Urothelium cell line (cell line): ENCODE data around the gene SLC6A11.

Experiments
- DNase-seq: peaks from one replicate; pipeline ENCODE4 v3.0.0; 2011; ENCODE audit warnings: low spot score, mixed read lengths
- FAIRE-seq: peaks from 2 replicates; lab custom pipeline; 2011; peaks lifted over from hg19 to GRCh38; lab: Jason Lieb, UNC

SLC6A11 gene

GRCh38 chr3:10836676-10837075, 20.6 kb downstream of the SLC6A11 start:
- DNase-seq = no peak
- no peak for FAIRE-seq

- no peak for FAIRE-seq
- no peak for DNase-seq
Observed at GRCh38 chr3:10837849-10838248, 21.8 kb downstream of the SLC6A11 start.

- no peak for DNase-seq
- FAIRE-seq = no peak
Observed at GRCh38 chr3:10839167-10839566, 23.1 kb downstream of the SLC6A11 start.

- DNase-seq (no peak), FAIRE-seq (no peak)
Observed at GRCh38 chr3:10841100-10841499, 25.1 kb downstream of the SLC6A11 start.

DNA sequence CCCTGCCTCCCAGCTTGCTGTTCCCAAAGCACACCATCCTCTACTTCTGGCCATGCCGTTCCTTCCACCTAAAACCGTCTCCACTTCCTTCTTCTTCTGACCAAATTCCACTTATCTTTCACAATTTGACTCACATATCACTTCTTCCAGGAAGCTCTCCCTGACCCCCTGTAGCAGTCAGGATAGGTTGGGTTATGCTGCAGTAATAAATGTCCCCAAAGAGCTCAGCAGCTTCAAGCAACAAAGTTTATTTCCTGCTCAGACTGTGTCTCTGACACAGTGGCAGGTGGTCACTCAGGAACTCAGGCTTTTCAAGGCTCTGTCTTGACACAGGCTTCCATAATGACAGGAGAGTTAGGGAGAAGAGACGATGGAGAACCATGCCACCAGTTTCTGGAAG, 27.4 kb downstream of the SLC6A11 start:
- no peak for FAIRE-seq

DNA sequence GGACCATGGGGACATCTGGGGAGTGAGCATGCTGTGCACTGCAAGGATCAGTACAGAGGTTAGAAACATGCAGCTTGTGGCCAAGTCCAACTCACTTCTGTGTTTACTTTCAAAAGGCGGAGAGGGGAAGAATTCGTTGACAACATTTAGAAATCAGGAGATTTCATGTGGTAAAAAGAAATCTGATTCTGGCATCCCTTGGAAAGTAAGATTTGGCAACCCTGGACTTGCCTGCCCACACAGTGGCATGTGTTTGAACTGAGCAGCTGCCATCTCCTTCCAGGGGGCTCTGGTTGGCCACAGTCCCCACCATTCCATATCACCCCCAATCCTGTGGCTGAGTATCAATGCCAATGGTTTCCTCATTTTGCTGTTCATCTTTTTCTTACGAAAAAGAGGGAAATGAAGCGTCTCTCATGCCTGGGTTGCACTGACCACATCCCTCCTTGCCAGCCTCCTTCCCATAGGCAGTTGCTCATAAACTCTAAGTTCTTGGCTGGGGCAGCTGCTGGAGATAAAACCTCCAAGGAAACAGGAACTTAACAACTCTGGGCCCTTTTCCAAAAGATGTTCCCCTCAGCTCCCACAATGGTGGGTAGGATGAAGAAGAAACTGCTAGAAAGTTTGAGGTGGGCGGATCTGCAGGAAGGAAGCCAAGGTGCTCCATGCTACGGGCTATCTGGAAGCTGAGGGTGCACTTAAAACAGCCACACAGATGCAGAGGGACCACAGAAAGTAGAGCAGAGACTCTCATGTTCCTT, 29.2 kb downstream of the SLC6A11 start:
- FAIRE-seq = no peak
- DNase-seq = no peak

More for the DNA sequence above, 27.4 kb downstream of the SLC6A11 start:
- no peak for DNase-seq

- FAIRE-seq = no peak
Observed at GRCh38 chr3:10845839-10846656, 30.0 kb downstream of the SLC6A11 start.

GRCh38 chr3:10846657-10846975, 30.6 kb downstream of the SLC6A11 start:
- FAIRE-seq = no peak
- no peak for DNase-seq

More at GRCh38 chr3:10845839-10846656, 30.0 kb downstream of the SLC6A11 start:
- DNase-seq = no peak

DNA sequence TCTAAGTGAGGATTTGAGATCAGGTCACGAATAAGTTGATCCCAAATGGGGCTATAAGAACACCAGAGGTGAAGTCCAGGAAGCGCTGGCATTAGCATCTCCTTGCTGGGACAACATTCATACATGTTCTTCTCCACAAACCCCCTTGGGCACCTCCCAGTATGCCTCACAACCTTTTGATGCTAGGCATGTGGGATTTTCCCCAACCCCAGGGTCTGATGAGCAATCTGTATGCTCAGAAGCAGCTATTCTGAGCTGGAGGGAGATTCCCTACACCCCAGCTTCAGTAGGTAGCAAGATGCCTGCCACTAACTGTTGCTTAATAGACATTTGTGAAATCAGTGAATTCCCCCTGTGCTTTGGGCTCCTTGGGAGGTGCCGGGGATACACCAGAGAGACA, 32.2 kb downstream of the SLC6A11 start:
- FAIRE-seq = no peak
- DNase-seq = no peak

DNA sequence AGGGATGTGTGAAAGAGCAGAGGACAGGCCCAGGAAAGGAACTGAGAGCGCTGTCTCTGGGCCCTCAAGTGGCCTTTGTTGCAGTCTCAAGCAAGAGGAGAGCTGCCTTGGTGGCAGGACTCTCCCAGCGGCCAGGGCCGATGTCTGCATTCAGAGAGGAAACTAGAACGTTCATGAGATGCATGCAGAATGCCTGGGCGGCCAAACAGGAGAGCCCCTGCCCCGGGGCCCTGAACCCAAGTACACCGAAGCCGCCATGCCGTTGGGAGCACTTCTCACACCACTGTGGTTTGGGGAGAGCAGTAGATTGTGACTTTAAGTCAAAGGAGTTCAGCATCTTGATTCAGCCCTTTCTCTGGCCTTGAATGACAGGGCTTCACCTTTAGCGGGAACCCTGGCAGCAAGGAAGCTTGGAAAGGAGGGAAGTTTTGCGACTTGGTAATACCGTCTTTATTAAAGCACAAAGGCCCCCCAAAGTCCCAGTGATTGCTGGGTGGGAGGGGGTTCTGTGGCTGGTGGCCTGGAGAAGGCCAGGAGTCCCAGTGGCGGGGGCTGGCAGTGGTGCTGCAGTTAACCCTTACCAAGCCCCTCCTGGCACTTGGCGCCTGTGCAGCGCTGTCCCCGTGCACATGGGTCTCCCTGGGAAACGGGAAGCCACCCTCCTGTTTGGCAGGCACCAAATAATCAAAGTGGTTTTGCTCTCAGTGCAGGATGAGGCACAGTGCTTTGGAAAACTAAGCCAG, 36.2 kb downstream of the SLC6A11 start:
- no peak for FAIRE-seq

GRCh38 chr3:10855083-10855870, 39.2 kb downstream of the SLC6A11 start:
- FAIRE-seq = no peak
- DNase-seq = no peak

More for the DNA sequence above, 36.2 kb downstream of the SLC6A11 start:
- no peak for DNase-seq

DNA sequence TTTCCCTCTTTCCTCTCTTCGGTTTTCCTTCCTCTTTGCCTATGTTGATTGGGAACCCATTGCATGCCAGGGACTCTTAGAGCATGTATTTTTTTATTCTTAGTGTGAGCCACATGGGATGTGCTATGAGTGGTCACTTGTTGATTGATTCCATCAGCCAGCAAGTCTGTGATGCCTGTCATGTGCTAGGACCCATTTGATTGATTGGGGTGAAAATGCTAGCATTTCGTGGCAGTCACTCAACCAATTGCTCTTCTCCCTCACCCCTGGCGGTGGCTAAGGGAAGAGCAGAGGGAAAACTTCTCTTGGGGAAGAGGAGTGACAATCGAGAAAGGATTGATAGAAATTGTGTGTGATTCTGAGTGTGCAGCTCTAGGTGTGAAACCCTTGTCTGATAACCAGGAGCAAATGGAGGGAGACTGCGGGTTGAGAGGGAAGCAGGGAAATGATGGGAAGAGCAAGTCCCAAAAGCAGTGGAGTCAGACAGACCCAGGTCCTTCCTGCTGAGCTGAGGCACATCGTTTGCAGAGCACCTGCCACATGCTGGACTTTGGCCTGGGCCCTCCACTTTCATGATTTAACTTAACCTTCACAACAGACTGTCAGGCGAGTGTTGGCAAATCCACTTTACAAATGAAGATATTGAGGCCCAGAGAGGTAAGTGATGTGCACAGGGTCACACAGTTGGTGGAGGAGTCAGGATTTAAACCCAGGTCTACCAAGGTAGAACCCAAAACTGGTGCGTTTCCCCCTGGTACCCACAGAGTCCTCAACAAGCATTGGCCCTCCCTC, 40.0 kb downstream of the SLC6A11 start:
- DNase-seq (no peak), FAIRE-seq (no peak)

- FAIRE-seq = no peak
- DNase-seq = no peak
Observed at GRCh38 chr3:10857235-10857634, 41.2 kb downstream of the SLC6A11 start.

DNA sequence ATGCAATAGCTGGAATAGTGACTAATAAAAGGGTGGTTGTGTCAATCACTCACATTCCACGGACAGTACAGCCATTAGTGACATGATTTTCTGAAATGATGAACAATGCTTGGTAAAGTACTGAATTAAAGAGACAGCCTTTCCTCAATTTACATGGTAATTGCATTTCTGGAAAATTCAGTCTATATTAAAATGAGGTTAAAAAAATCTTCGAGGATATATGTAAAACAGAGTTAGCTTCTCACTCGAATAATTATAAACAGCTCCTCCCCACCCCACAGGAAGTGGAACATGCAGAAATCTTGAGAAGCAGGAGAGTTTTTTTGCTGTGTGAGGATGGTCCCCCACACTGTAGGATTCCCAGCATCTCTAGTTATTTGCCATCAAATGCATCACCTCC, 42.1 kb downstream of the SLC6A11 start:
- no peak for DNase-seq
- no peak for FAIRE-seq

- FAIRE-seq = no peak
- peak; percentile 53 for DNase-seq
Observed at GRCh38 chr3:10867384-10867783, 51.4 kb downstream of the SLC6A11 start.

- DNase-seq (no peak), FAIRE-seq (no peak)
Observed at GRCh38 chr3:10869460-10869859, 53.4 kb downstream of the SLC6A11 start.

- FAIRE-seq (no peak), DNase-seq (no peak)
Observed at GRCh38 chr3:10870296-10870695, 54.3 kb downstream of the SLC6A11 start.

DNA sequence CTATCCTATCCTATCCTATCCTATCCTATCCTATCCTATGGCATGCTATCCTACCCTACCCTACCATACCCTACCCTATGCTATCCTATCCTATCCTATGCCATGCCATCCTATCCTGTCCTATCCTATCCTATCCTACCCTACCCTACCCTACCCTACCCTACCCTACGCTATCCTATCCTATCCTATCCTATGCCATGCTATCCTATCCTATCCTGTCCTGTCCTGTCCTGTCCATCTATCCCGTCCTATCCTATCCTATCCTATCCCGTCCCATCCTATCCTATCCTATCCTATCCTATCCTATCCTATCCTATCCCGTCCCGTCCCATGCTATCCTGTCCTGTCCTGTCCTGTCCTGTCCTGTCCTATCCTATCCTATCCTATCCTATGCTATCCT, 57.4 kb downstream of the SLC6A11 start:
- DNase-seq = no peak
- peak; percentile 83 for FAIRE-seq

DNA sequence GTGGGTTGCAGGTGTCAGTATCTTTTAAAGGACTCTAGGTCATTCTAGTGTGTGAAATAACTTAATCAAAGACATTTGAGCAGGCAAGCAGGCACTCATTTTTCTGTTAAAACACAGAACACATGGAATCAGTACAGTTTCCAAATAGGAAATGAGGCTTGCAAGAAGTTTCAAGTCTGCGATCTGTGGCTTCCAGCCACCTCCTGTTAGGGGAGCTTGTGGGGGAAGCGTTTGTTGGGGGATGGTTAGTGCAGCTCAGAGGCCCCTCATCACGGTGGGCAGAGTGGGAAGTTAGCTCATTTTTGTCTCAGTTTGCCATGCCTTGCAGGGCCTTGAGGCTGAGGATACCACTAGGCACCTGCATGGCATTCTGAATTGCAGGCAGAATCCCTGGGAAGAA, 59.9 kb downstream of the SLC6A11 start:
- FAIRE-seq = no peak
- no peak for DNase-seq

GRCh38 chr3:10876661-10877060, 60.6 kb downstream of the SLC6A11 start:
- no peak for FAIRE-seq
- DNase-seq = no peak
